ENCODE results near the gene OR10AD1.

The OR10AD1 gene

DNA sequence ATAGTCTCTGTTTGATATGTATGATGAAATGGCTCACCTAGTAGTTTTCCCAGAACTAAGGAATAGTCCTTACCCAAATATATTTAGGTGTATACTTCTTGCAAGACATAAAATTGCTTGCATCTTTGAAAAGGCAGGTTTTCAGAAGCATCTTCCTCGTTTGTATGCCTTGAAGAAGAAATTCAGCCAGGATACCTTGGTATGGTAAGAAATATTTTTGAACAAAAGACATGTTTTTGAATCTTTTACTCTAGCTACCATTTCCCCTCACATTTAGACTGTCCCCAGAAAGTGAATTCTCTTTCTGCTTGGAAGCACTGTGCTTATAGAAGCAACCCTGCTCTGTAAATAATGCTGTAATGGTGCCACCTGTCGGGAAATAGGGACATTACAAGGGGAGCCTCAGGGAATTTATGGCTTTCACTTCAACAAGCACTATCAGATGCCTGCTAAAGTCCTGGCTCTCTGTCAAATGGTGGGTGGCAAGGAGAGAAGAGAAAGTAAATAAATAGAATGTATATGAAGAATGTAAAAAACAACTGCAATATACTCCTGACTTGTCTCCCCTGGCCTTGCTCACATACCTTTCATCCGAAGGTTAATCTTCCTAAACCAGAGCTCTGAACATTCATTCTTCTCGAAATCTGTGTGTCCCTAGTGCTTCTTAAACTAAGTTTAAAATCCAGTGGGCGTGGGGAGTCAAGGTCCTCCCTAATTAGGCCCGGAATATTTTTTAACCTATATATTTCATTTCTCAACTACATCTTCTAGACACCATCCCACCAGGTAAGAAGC lies 13.6 kb downstream of the OR10AD1 start:
- DNase-seq, result no peak

DNA sequence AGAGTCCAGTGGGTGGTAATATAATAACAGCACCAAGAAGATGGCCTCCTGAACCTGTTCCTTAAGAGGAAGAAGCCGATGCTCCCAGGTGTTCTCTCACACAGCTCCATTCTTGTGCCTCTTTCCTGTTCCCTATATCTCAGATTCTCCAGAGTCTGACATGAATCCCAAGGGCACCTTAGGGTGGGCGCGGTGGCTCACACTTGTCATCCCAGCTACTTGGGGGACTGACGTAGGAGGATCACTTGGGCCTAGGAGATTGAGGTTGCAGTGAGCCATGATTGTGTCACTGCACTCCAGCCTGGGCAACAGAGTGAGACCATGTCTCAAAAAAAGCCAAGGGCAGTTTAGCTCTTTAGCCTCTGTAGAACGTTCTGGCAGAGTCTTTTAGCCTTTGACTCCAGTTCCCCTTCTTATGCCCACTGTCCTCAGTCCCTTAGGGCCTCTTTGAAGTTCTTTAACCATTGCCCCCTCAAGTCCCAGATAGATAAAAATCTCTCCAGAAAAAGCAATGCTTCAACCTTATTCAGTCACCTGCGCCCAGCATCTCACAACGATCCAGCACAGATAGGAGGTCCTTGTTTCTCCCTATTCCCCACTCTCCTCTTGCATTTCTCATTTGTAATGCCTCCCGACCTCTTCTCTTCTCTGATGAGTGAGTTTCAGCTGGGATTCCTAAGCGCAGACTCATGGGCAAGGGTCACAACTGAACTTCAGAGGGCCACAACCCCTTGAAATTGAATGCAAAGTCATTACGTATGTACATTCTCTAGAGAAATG lies 15.0 kb downstream of the OR10AD1 start:
- no peak for DNase-seq

- DNase-seq, result no peak
Measured at GRCh38 chr12:48185181-48185919, 17.7 kb downstream of the OR10AD1 start.

DNA sequence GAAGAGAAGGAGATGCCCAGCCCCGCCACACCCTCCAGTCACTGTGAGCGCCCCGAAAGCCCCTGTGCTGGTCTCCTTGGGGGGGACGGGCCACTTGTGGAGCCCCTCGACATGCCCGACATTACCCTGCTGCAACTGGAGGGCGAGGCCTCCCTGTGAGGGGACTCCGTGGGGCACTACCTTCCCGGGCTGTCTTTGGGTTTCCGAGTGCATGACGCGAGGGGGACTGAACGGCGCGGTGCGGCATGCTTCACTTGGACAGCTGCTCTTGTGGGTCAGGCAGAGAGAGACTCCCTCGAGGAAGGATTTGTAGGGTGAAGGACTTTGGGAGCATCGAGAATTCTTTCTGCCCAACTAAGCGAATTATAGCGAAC lies 18.6 kb downstream of the OR10AD1 start:
- no peak for DNase-seq

GRCh38 chr12:48183876-48184548 lies 19.1 kb downstream of the OR10AD1 start:
- no peak for DNase-seq

DNA sequence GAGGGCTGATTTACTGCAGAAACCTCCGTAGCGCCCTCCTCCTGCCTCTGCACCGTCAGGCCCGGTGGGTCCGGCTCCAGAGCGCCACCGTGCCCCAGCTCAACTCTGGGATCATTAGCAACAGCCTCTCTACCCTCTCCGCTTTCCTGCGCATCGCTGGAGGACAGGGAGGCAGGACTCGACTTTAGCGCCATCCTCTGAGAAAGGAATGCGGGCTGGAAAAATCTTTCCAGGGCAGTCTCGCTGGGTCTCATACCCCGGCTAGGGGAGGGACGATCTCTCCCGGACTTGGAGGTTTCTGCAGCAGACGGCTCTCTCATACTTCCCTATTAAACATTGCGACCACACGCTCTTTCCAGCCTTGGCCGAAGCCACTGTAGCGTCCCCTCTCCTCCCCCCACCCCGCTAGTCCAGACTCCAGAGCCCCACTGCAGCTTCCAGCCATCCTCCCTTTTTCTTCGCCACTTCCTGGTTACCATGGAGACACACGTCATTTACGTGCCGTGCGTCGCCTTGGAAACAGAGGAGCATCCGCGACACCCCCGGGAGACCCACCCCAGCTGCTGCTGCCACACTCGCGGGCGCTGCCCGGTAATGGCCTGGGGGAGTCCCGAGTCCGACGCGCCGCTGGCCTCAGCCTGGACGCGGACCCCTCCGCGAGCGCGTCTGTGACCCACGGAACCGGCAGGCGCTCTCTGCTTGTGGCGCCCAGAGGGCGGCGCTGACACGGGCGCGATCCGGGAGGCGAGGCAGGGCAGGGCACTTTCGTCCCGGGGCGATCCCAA lies 19.8 kb downstream of the OR10AD1 start, which contains the start of gene CCDC184:
CCDC184 (plus strand) TSS at position 554 of the 785 bp plus-strand sequence. CDS start 479 bp downstream, outside the sequence.
- DNase-seq, result no peak

DNA sequence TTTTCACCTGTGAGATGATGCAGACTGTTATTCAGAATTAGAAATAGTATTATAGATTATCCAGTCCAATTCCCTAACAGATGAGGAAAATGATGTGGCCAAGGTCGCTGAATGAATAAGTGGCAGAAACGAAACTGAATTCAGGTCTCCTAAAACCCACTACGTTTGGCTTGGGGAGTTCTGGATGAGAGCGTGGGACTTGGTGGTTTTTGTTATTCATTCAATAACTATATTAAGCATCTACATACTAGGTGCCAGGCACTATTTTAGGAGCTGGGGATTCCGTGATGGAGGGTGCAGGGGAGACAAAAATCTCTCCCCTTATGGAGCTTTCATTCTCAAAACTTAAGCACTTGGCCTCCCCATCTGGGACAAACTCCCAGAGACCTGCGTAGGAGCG lies 20.5 kb downstream of the OR10AD1 start:
- no peak for DNase-seq

- DNase-seq, result no peak
Measured at GRCh38 chr12:48180857-48181495, 22.1 kb downstream of the OR10AD1 start.

- no peak for DNase-seq
Measured at GRCh38 chr12:48180424-48180823, 22.7 kb downstream of the OR10AD1 start.

DNA sequence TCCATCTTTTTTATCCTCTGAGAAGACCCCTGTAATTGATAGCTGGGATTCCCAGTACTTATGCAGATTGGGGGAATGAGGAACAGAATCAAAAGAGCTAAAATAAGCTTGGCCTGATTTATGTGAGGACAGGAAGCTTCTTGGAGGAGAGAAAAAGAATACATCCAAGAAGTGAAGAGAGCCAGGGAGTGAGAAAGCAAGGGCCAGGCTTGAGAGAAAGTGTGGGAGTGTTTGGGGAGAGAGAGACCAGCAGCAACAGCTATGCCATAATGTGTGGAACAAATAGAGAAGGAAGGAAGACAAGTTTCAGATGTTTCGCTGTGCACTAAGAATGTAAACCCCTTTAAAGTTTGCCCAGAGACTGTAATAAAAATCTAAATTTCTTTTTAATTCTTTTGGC lies 23.6 kb downstream of the OR10AD1 start:
- no peak for DNase-seq

- no peak for DNase-seq
Measured at GRCh38 chr12:48177982-48178381, 25.1 kb downstream of the OR10AD1 start.

DNA sequence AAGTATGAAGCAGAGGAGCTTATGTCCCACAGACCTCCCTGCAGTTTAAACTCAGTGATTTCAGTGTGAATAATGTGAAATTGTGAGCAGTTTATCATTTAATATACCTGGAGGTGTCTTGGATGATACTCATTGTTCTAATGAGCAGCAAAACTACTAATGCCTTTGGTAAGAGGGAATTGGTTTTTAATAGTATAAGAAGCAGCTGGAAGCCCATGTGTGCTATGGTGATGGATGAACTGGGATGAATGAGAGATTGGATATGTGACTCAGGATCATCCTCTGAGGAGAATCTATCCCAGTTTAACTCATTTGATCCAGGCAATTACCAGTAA lies 26.7 kb downstream of the OR10AD1 start:
- no peak for DNase-seq

DNA sequence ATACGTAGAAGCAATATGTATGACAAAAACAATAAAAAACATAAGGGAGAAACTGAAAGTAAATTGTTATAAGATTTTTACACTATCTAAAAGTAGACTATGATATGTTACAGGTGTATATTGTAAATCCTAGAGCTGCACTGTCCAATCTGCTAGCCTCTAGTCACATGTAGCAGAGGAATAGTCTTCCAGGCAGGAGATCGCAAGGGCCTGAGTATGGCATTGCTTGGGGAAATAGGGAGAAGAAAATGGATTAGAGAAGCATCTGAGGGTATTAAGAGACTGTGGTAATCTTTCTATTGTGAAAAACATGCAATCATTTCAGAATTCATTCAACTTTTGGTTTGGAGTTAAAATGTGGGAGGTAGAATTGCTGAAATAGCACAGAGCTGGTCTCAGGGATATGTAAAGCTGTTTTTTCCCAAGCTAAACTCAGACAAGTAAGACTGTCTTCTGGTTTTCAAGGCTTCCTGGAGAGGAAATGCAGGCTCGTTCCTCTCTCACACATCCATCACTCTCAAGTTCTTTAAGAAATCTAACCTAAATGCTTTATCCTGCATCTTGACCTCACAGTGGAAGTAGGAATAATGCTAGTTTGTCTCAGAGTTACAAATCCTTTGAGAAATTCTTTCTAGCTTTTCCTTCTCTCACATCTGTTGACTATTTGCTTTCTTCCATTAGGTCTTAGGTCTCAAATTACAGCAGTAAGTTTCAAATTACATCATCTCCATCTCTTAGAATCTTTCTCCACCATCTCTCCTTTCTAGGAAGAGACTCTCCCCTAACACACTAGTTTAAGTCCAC lies 27.3 kb downstream of the OR10AD1 start:
- DNase-seq, result no peak

- no peak for DNase-seq
Measured at GRCh38 chr12:48169011-48169410, 34.1 kb downstream of the OR10AD1 start.

DNA sequence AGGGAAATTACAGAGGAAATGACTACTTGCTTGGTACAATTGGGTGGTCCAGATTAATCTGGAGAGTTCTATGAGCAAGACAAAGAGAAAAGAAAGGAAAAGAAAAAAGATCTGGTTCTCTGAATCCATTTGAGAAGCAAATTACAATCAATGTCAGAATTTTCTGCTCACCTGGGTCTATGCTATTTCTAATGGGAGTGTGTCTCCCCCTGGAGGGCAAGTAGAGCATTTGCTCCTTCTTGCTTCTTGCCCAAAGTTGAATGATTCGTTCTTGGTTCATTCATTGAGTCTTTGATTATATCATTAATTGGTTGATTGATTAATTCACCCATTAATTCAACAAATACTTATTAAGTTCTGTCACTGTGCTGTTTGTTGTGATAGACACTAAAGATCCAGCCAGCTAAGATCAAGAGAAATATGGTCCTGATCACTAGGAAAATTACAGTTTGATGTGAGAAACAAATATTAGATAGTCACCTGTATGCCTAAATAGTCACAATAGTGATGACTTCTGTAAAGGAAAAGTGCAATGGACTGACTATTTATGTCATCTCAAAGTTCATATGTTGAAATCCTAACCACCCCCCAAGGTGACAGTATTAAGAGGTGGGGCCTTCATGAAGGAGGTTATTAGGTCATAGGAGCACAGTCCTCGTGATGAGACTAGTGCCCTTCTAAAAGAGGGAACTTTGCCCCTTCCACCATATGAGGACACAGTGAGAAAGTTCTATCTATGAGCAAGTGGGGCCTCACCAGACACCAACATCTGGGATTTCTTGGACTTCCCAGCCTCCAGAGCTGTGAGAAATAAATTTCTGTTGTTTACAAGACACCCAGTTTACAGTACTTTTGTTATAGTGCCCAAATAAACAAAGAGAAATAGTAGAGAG lies 37.8 kb downstream of the OR10AD1 start:
- DNase-seq, result no peak

GRCh38 chr12:48164451-48164850 lies 38.6 kb downstream of the OR10AD1 start:
- DNase-seq, result no peak

GRCh38 chr12:48163150-48163747 lies 39.8 kb downstream of the OR10AD1 start:
- DNase-seq, result no peak

DNA sequence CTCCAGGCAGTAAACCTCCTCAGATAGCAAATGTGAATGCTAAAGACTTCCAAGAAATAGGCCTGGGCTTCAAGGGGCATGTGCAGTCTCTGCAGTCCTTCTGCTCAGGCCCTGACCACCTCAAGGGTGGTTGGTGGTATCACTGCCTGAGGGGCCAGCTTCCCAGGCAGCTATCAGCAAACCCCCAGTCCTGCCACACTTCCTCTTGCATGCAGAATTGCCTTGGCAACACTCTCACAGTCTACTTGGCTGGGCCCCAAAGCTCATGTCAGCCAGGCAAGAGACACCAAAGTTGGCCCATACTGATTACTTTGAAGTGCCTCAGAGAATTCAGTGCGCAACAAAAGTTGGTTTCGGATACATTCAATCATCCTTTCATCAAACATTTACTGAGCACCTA lies 42.3 kb downstream of the OR10AD1 start:
- DNase-seq, result no peak

- DNase-seq, result no peak
Measured at GRCh38 chr12:48160046-48160445, 43.0 kb downstream of the OR10AD1 start.
